ENCODE data around the gene MATK.

The MATK gene

DNA sequence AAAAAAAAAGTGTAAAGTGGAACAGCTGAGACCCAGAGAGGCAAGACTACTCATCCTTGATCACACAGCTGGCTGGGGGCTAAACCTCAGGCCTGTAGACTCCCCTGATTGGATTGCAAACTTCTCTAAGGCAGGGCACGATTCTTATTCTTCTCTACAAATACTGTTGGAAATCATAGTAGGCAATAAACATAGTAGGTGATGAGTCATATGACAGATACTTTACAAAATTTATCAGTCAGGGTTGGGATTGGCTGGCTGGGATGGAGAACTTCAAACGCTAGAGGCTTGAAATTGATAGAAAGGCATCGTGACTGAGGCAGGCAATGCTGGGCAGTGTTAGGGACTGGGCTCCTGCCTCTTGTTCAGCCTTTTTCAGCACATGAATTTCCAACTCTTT lies 5.9 kb upstream of the MATK start:
- Histone ChIP-seq H3K27ac (ENCODE audit: extremely low read depth, low read depth, low read length) (no peak overlapping the region), H3K4me1 (ENCODE audit: control insufficient read depth, insufficient read depth, low read length) (no peaks in the 10 kb centered on the region), H3K4me3 (ENCODE audit: low read depth, low read length) (no peak overlapping the region), H3K9me3 (ENCODE audit: control insufficient read depth, insufficient read depth, low read depth, low read length) (no peaks in the 10 kb centered on the region), H3K36me3 (ENCODE audit: control insufficient read depth in 2 of 2, insufficient read depth in 1 of 2, low read length in 2 of 2) (no peaks in the 10 kb centered on the region)
- TF ChIP-seq, protein P1, sequence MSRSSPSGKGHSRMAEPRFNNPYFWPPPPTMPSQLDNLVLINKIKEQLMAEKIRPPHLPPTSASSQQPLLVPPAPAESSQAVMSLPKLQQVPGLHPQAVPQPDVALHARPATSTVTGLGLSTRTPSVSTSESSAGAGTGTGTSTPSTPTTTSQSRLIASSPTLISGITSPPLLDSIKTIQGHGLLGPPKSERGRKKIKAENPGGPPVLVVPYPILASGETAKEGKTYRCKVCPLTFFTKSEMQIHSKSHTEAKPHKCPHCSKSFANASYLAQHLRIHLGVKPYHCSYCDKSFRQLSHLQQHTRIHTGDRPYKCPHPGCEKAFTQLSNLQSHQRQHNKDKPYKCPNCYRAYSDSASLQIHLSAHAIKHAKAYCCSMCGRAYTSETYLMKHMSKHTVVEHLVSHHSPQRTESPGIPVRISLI (tag by site-specific recombination; IDR thresholded peaks at IDR 0.05): no peak
- TF ChIP-seq ZNF133 (tag by site-specific recombination; IDR thresholded peaks at IDR 0.05) (no peak), ZNF654 (tag by site-specific recombination; IDR thresholded peaks at IDR 0.05; ENCODE audit: low read depth) (no peak), ZNF266 (tag by site-specific recombination; IDR thresholded peaks at IDR 0.05; ENCODE audit: low read depth) (no peak), MYNN (tag by site-specific recombination; IDR thresholded peaks at IDR 0.05; ENCODE audit: borderline replicate concordance) (no peak), ZNF837 (tag by site-specific recombination; IDR thresholded peaks at IDR 0.05) (no peak)
- TF ChIP-seq, protein P2, sequence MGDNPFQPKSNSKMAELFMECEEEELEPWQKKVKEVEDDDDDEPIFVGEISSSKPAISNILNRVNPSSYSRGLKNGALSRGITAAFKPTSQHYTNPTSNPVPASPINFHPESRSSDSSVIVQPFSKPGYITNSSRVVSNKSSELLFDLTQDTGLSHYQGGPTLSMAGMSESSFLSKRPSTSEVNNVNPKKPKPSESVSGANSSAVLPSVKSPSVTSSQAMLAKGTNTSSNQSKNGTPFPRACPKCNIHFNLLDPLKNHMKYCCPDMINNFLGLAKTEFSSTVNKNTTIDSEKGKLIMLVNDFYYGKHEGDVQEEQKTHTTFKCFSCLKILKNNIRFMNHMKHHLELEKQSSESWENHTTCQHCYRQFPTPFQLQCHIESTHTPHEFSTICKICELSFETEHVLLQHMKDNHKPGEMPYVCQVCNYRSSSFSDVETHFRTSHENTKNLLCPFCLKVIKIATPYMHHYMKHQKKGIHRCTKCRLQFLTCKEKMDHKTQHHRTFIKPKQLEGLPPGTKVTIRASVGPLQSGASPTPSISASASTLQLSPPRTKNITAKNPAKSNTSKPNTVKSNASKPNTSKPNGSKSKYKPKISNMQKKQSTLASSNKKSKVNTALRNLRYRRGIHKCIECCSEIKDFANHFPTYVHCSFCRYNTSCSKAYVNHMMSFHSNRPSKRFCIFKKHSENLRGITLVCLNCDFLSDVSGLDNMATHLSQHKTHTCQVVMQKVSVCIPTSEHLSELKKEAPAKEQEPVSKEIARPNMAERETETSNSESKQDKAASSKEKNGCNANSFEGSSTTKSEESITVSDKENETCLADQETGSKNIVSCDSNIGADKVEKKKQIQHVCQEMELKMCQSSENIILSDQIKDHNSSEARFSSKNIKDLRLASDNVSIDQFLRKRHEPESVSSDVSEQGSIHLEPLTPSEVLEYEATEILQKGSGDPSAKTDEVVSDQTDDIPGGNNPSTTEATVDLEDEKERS (tag by site-specific recombination; IDR thresholded peaks at IDR 0.05): no peak
- POLR2A ChIA-PET: no interaction called here
- CTCF ChIA-PET: interaction anchor here (0.6 kb wide), 1 partner anchor 401 kb away, joined by 3 read pairs; no protein-coding TSS in a partner anchor

DNA sequence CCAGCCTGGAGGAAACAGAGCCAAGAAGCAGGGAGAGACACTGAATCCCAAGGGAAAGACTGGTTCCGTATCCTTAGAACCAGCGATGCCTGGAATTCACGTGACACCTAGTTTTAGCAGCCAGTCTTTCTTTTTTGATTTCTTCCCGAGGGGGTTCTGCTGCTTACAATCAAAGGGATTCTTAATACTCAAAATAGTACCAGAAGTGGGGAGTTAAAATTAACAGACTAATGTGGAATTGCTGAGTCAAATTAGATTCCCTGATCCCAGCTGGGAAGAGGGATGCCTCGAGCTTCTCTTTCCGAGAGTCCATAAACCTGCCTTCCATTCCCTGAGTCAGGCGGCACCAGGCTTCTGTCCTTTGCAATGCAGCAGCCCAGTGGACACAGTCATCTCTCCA lies 4.8 kb upstream of the MATK start:
- ChIA-PET CTCF (no interaction called here), POLR2A (no interaction called here)
- TF ChIP-seq, protein P3, sequence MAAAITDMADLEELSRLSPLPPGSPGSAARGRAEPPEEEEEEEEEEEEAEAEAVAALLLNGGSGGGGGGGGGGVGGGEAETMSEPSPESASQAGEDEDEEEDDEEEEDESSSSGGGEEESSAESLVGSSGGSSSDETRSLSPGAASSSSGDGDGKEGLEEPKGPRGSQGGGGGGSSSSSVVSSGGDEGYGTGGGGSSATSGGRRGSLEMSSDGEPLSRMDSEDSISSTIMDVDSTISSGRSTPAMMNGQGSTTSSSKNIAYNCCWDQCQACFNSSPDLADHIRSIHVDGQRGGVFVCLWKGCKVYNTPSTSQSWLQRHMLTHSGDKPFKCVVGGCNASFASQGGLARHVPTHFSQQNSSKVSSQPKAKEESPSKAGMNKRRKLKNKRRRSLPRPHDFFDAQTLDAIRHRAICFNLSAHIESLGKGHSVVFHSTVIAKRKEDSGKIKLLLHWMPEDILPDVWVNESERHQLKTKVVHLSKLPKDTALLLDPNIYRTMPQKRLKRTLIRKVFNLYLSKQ (tag by site-specific recombination; IDR thresholded peaks at IDR 0.05; ENCODE audit: borderline replicate concordance): no peak
- TF ChIP-seq ZNF707 (tag by site-specific recombination; IDR thresholded peaks at IDR 0.05): peak; percentile 74
- H3K4me1 ChIP-seq (ENCODE audit: control insufficient read depth, insufficient read depth, low read length): no peaks in the 10 kb centered on the region
- H3K36me3 ChIP-seq (ENCODE audit: control insufficient read depth in 2 of 2, insufficient read depth in 1 of 2, low read length in 2 of 2): no peaks in the 10 kb centered on the region
- no peaks in the 10 kb centered on the region for H3K9me3 ChIP-seq (ENCODE audit: control insufficient read depth, insufficient read depth, low read depth, low read length)
- H3K4me3 ChIP-seq (ENCODE audit: low read depth, low read length): no peak overlapping the region
- H3K27ac ChIP-seq (ENCODE audit: extremely low read depth, low read depth, low read length): no peak overlapping the region

DNA sequence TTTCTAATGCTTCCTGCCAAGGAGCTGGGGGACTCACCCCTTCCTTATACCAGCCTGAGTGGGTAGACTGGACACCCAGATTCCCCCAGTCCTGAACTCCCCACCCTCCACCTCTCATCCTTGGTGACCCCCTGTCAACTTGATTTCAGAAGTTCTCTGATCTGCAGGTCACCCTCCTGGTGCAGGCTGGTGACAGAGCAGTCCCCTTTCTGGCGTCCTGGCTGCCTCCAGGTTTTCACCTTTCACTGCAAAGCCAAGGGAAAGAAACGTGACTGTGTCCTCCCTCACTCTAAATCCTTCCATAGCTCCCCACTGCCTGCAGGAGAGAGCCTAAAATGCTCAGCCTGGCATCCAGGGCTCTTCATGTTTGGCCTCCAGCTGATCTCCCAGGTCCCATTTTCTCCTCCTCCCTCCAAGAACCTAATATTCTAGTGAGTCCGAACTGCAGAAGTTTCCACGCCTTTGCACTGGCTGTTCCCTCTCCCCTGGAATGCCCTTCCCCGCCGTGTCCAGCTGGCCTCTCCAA lies 4.1 kb upstream of the MATK start:
- TF ChIP-seq ZNF16 (tag by site-specific recombination; IDR thresholded peaks at IDR 0.05; ENCODE audit: low read depth) (peak; percentile 86), BCL11B (tag by site-specific recombination; IDR thresholded peaks at IDR 0.05; ENCODE audit: low read depth) (no peak), REPIN1 (tag by site-specific recombination; IDR thresholded peaks at IDR 0.05; ENCODE audit: low read depth) (no peak)
- TF ChIP-seq, protein P4, sequence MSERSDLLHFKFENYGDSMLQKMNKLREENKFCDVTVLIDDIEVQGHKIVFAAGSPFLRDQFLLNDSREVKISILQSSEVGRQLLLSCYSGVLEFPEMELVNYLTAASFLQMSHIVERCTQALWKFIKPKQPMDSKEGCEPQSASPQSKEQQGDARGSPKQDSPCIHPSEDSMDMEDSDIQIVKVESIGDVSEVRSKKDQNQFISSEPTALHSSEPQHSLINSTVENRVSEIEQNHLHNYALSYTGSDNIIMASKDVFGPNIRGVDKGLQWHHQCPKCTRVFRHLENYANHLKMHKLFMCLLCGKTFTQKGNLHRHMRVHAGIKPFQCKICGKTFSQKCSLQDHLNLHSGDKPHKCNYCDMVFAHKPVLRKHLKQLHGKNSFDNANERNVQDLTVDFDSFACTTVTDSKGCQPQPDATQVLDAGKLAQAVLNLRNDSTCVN (tag by site-specific recombination; optimal IDR thresholded peaks at IDR 0.05): peak; percentile 10
- H3K9me3 ChIP-seq (ENCODE audit: control insufficient read depth, insufficient read depth, low read depth, low read length): no peaks in the 10 kb centered on the region
- ChIA-PET CTCF (no interaction called here), POLR2A (no interaction called here)
- H3K36me3 ChIP-seq (ENCODE audit: control insufficient read depth in 2 of 2, insufficient read depth in 1 of 2, low read length in 2 of 2): no peaks in the 10 kb centered on the region
- no peaks in the 10 kb centered on the region for H3K4me1 ChIP-seq (ENCODE audit: control insufficient read depth, insufficient read depth, low read length)
- H3K4me3 ChIP-seq (ENCODE audit: low read depth, low read length): no peak overlapping the region
- no peak overlapping the region for H3K27ac ChIP-seq (ENCODE audit: extremely low read depth, low read depth, low read length)

All from HEK293 (cell line).